Adrenal gland (tissue), 5 donors: ENCODE measurements around the gene DCTD.

ENCODE experiments used
- CTCF ChIP-seq, 6 experiments: fragments of 450-650 bp in 4 of 6; fragments of 200-600 bp in 2 of 6; sonication (generic) in 1 of 6; IDR thresholded peaks; 1 replicate in 5 of 6; 2 replicates in 1 of 6; pipeline versions ENCODE4 v1.5.1 to v1.8.0; 2016 to 2021; ENCODE audit warnings: antibody characterized with exemption in 6 of 6, mild to moderate bottlenecking in 2 of 6, moderate library complexity in 1 of 6
- POLR2A ChIP-seq, 2 donors: fragments of 450-650 bp; IDR thresholded peaks; one replicate each; pipeline ENCODE4 v1.6.1; 2017; ENCODE audit warnings: antibody characterized with exemption in 2 of 2, mild to moderate bottlenecking in 2 of 2, moderate library complexity in 1 of 2
- donor health status: DM: no; HTN: no; CAD: no.

GRCh38 chr4:182855877-182856276 lies 61.3 kb downstream of the DCTD start:
- TF ChIP-seq CTCF (IDR thresholded peaks at IDR 0.05) (no peak), POLR2A (IDR thresholded peaks at IDR 0.05) (no peak)
